Karpas-422 (cell line): ENCODE data around the gene LYST. TPM values are rescaled to one million over a fixed set of nuclear protein-coding genes. Genes with fewer than 3 reads are reported as not detected.
"Not testable (repeated sequence)": the region's sequence is repeated elsewhere in the genome, so short reads cannot be mapped to it uniquely, and the experiment has no call there.

ENCODE experiments used
- DNase-seq: peaks from one replicate; pipeline ENCODE4 v3.0.0-alpha.2; 2015
- H2AFZ ChIP-seq: fragments of 200-600 bp; sonication (generic); 2 replicates; pipeline ENCODE4 v1.6.1; 2014; ENCODE audit warnings: antibody characterized with exemption, low read length, mixed read lengths
- H3K27ac ChIP-seq: fragments of 200-600 bp; sonication (generic); 2 replicates; pipeline ENCODE4 v1.5.1; 2014; ENCODE audit warnings: mild to moderate bottlenecking, low read length, moderate library complexity
- H3K27me3 ChIP-seq: fragments of 200-600 bp; sonication (generic); 2 replicates; pipeline ENCODE4 v1.6.1; 2014; ENCODE audit warnings: low read length, mixed read lengths
- H3K36me3 ChIP-seq: fragments of 200-600 bp; sonication (generic); 2 replicates; pipeline ENCODE4 v1.6.1; 2014; ENCODE audit warnings: low read length, mixed read lengths; ENCODE audit not compliant: insufficient read depth
- H3K4me1 ChIP-seq: fragments of 200-600 bp; sonication (generic); 2 replicates; pipeline ENCODE4 v1.6.1; 2014; ENCODE audit warnings: mild to moderate bottlenecking, low read length, mixed read lengths
- H3K4me2 ChIP-seq: fragments of 200-600 bp; sonication (generic); 2 replicates; pipeline ENCODE4 v1.6.1; 2014; ENCODE audit warnings: low read length, low read depth, mild to moderate bottlenecking; ENCODE audit not compliant: poor library complexity, severe bottlenecking
- H3K4me3 ChIP-seq: fragments of 200-600 bp; sonication (generic); 2 replicates; pipeline ENCODE4 v1.5.1; 2014; ENCODE audit warnings: mild to moderate bottlenecking, antibody characterized with exemption, low read length, mixed read lengths
- H3K79me2 ChIP-seq: fragments of 200-600 bp; sonication (generic); 2 replicates; pipeline ENCODE4 v1.6.1; 2014; ENCODE audit warnings: mild to moderate bottlenecking, low read length, mixed read lengths
- H3K9ac ChIP-seq: fragments of 200-600 bp; sonication (generic); 2 replicates; pipeline ENCODE4 v1.6.0; 2014; ENCODE audit warnings: low read length
- H3K9me2 ChIP-seq: fragments of 200-600 bp; sonication (generic), shearing (Covaris generic); replicated peaks from 2 replicates; pipeline ENCODE4 v1.6.0; 2014; ENCODE audit warnings: mild to moderate bottlenecking, low read length, moderate library complexity; ENCODE audit not compliant: insufficient read depth
- H3K9me3 ChIP-seq: fragments of 300-700, 200-600 bp; sonication (generic); 2 replicates; pipeline ENCODE4 v1.6.1; 2014; ENCODE audit warnings: low read length, mixed read lengths
- H4K20me1 ChIP-seq: fragments of 200-600 bp; sonication (generic); 2 replicates; pipeline ENCODE4 v1.6.1; 2014; ENCODE audit warnings: mild to moderate bottlenecking, antibody characterized with exemption, low read length, low read depth; ENCODE audit not compliant: insufficient read depth
- total RNA-seq: library from RNA; depleted of rRNA; stranded (reverse); fragments of >200 nt; shearing (Covaris generic); gene quantifications from 2 replicates; pipeline ENCODE4 v1.2.3, GENCODE V29; 2014; ENCODE audit warnings: low replicate concordance; rRNA removed

Gene LYST
- 4.8 and 7.8 TPM in 2 replicates for total RNA-seq

- Histone ChIP-seq H3K27ac (peak within 1 kb of the TSS; percentile 3; the same call in 1 of the 2 replicates), H2AFZ (peak within 1 kb of the TSS; percentile 87), H3K9me3 (no peaks in the 10 kb centered on the region), H3K79me2 (no peaks in the 10 kb centered on the region), H3K27me3 (no peaks in the 10 kb centered on the region), H4K20me1 (no peaks in the 10 kb centered on the region), H3K4me3 (peak within 1 kb of the TSS; percentile 73), H3K9me2 (no peaks in the 10 kb centered on the region), H3K36me3 (no peaks in the 10 kb centered on the region), H3K4me2 (peak within 1 kb of the TSS; percentile 99), H3K4me1 (peaks cover 21% of the 10 kb centered on the region), H3K9ac (peak within 1 kb of the TSS; percentile 80)
- DNase-seq: peak; percentile 59
Measured at GRCh38 chr1:235866205-235866912, at the start of gene LYST. TSS of gene LYST (minus strand) at chr1:235866906. CDS start at chr1:235830417, 36,489 bp downstream.

GRCh38 chr1:235915489-235915888 is 48.8 kb upstream of the LYST start:
- H3K4me2 ChIP-seq, H3K27ac ChIP-seq, H3K27me3 ChIP-seq, DNase-seq, H3K9me2 ChIP-seq, H4K20me1 ChIP-seq, H2AFZ ChIP-seq, H3K79me2 ChIP-seq, H3K9ac ChIP-seq, H3K9me3 ChIP-seq, H3K4me1 ChIP-seq, H3K4me3 ChIP-seq, H3K36me3 ChIP-seq: not testable (repeated sequence)

GRCh38 chr1:235913311-235913710 is 46.6 kb upstream of the LYST start:
- no peaks in the 10 kb centered on the region for H3K27me3 ChIP-seq
- no peak overlapping the region for H3K4me2 ChIP-seq
- no peak overlapping the region for H3K27ac ChIP-seq

GRCh38 chr1:235911876-235912275 is 45.2 kb upstream of the LYST start:
- Histone ChIP-seq H4K20me1 (no peaks in the 10 kb centered on the region), H3K4me2 (no peak overlapping the region), H3K4me3 (no peak overlapping the region), H2AFZ (no peak overlapping the region), H3K27ac (no peak overlapping the region), H3K79me2 (no peaks in the 10 kb centered on the region), H3K4me1 (no peaks in the 10 kb centered on the region), H3K27me3 (no peaks in the 10 kb centered on the region), H3K36me3 (no peaks in the 10 kb centered on the region), H3K9me3 (no peaks in the 10 kb centered on the region), H3K9me2 (no peaks in the 10 kb centered on the region), H3K9ac (no peak overlapping the region)
- no peak for DNase-seq

More at GRCh38 chr1:235913311-235913710, 46.6 kb upstream of the LYST start:
- Histone ChIP-seq H2AFZ (no peak overlapping the region), H3K4me3 (no peak overlapping the region), H3K9ac (no peak overlapping the region), H3K79me2 (no peaks in the 10 kb centered on the region), H3K36me3 (no peaks in the 10 kb centered on the region), H3K9me3 (no peaks in the 10 kb centered on the region), H3K9me2 (no peaks in the 10 kb centered on the region), H3K4me1 (no peaks in the 10 kb centered on the region), H4K20me1 (no peaks in the 10 kb centered on the region)
- no peak for DNase-seq

- Histone ChIP-seq H3K9ac (no peak overlapping the region), H3K9me2 (no peaks in the 10 kb centered on the region), H3K27ac (no peak overlapping the region), H3K4me1 (no peaks in the 10 kb centered on the region), H2AFZ (no peak overlapping the region), H3K4me2 (no peak overlapping the region), H3K9me3 (no peaks in the 10 kb centered on the region), H3K79me2 (no peaks in the 10 kb centered on the region), H3K27me3 (no peaks in the 10 kb centered on the region), H3K4me3 (no peak overlapping the region), H4K20me1 (no peaks in the 10 kb centered on the region), H3K36me3 (no peaks in the 10 kb centered on the region)
- no peak for DNase-seq
Measured at GRCh38 chr1:235911300-235911662, 44.6 kb upstream of the LYST start.

GRCh38 chr1:235910357-235911299 is 43.9 kb upstream of the LYST start:
- no peaks in the 10 kb centered on the region for H3K27me3 ChIP-seq
- H3K9ac ChIP-seq: no peak overlapping the region
- H3K9me2 ChIP-seq: no peaks in the 10 kb centered on the region
- no peak overlapping the region for H3K27ac ChIP-seq
- H3K36me3 ChIP-seq: no peaks in the 10 kb centered on the region
- H3K4me3 ChIP-seq: no peak overlapping the region
- H2AFZ ChIP-seq: no peak overlapping the region
- H3K4me2 ChIP-seq: no peak overlapping the region
- H3K4me1 ChIP-seq: no peaks in the 10 kb centered on the region
- no peak for DNase-seq
- no peaks in the 10 kb centered on the region for H4K20me1 ChIP-seq
- no peaks in the 10 kb centered on the region for H3K79me2 ChIP-seq
- H3K9me3 ChIP-seq: no peaks in the 10 kb centered on the region

GRCh38 chr1:235908742-235909520 is 42.2 kb upstream of the LYST start:
- Histone ChIP-seq H3K9ac (no peak overlapping the region), H3K27me3 (no peaks in the 10 kb centered on the region), H2AFZ (no peak overlapping the region), H3K27ac (no peak overlapping the region), H3K79me2 (no peaks in the 10 kb centered on the region), H3K9me2 (no peaks in the 10 kb centered on the region), H4K20me1 (no peaks in the 10 kb centered on the region), H3K4me2 (no peak overlapping the region), H3K4me1 (no peaks in the 10 kb centered on the region), H3K36me3 (no peaks in the 10 kb centered on the region), H3K4me3 (no peak overlapping the region), H3K9me3 (no peaks in the 10 kb centered on the region)
- no peak for DNase-seq

- no peaks in the 10 kb centered on the region for H3K36me3 ChIP-seq
- H3K4me2 ChIP-seq: no peak overlapping the region
- no peaks in the 10 kb centered on the region for H3K27me3 ChIP-seq
- H2AFZ ChIP-seq: no peak overlapping the region
- no peaks in the 10 kb centered on the region for H3K9me2 ChIP-seq
- no peaks in the 10 kb centered on the region for H4K20me1 ChIP-seq
- no peaks in the 10 kb centered on the region for H3K9me3 ChIP-seq
- no peak overlapping the region for H3K27ac ChIP-seq
- no peak for DNase-seq
- no peaks in the 10 kb centered on the region for H3K4me1 ChIP-seq
- no peaks in the 10 kb centered on the region for H3K79me2 ChIP-seq
- H3K9ac ChIP-seq: no peak overlapping the region
- no peak overlapping the region for H3K4me3 ChIP-seq
Measured at GRCh38 chr1:235907897-235908240, 41.2 kb upstream of the LYST start.
